Endothelial cell of umbilical vein (primary cell): Measurements from ENCODE around the gene KCTD16. TPM values are rescaled to one million over a fixed set of nuclear protein-coding genes. Genes with fewer than 3 reads are reported as not detected.

ENCODE experiments used
- BruUV-seq: library from RNA; stranded (reverse); fragments of 400-500 nt; replicated peaks from 2 replicates; lab custom pipeline; 2021; lab: Mats Ljungman, UMichigan
- CTCF ChIA-PET: fragments of 300-600, 350-600 bp; sonication (Branson Sonifier 250); formaldehyde crosslinking; loops from one replicate; lab custom pipeline; 2021; ENCODE audit warnings: antibody characterized with exemption, inconsistent platforms; lab: Charles Lee
- POLR2A ChIA-PET: fragments of 300-600, 350-600 bp; sonication (Branson Sonifier 250); formaldehyde crosslinking; loops from one replicate; lab custom pipeline; 2021; ENCODE audit warnings: antibody characterized with exemption, inconsistent platforms; lab: Charles Lee
- DNase-seq: peaks from one replicate; pipeline ENCODE4 v3.0.0-alpha.2; 2011; ENCODE audit warnings: low read depth, low spot score
- FAIRE-seq: peaks from 2 replicates; lab custom pipeline; 2011; peaks lifted over from hg19 to GRCh38; lab: Jason Lieb, UNC
- H2AFZ ChIP-seq: 2 replicates; pipeline ENCODE4 v1.6.0; 2012; ENCODE audit warnings: low read depth, low read length, control low read depth, inconsistent platforms
- H3K27ac ChIP-seq: 2 replicates; pipeline ENCODE4 v1.5.1; 2011; ENCODE audit warnings: low read depth, mild to moderate bottlenecking, control low read depth, low read length, moderate library complexity; ENCODE audit not compliant: insufficient read depth
- H3K27me3 ChIP-seq, 2 experiments: 2 replicates each; pipeline versions ENCODE4 v1.6.0 to v1.6.1; 2011; ENCODE audit warnings: low read length in 2 of 2, mixed read lengths in 1 of 2; ENCODE audit not compliant: control insufficient read depth in 2 of 2, insufficient read depth in 2 of 2
- H3K36me3 ChIP-seq, 2 experiments: 2 replicates in 1 of 2; 3 replicates in 1 of 2; pipeline ENCODE4 v1.5.1; 2011; ENCODE audit warnings: low read length in 2 of 2, mild to moderate bottlenecking in 1 of 2, moderate library complexity in 1 of 2; ENCODE audit not compliant: control insufficient read depth in 2 of 2, insufficient read depth in 2 of 2; ENCODE audit errors: extremely low read depth in 1 of 2
- H3K4me1 ChIP-seq: 3 replicates; pipeline ENCODE4 v1.5.1; 2011; ENCODE audit warnings: mild to moderate bottlenecking, low read length; ENCODE audit not compliant: control insufficient read depth, insufficient read depth; ENCODE audit errors: extremely low read depth
- H3K4me2 ChIP-seq: 2 replicates; pipeline ENCODE4 v1.6.1; 2011; ENCODE audit warnings: low read length, control low read depth, mixed read lengths; ENCODE audit not compliant: insufficient read depth
- H3K4me3 ChIP-seq, 3 experiments: fragments of 200-600 bp in 1 of 3; sonication (generic), shearing (Covaris generic) in 1 of 3; replicated peaks in 1 of 3; 2 replicates each; pipeline ENCODE4 v1.5.1; 2011 to 2016; ENCODE audit warnings: control low read depth in 3 of 3, low read length in 3 of 3, mild to moderate bottlenecking in 2 of 3, inconsistent platforms in 1 of 3, low read depth in 1 of 3, moderate library complexity in 1 of 3; ENCODE audit not compliant: insufficient read depth in 1 of 3
- H3K79me2 ChIP-seq: 2 replicates; pipeline ENCODE4 v1.6.0; 2012; ENCODE audit warnings: low read length, inconsistent platforms; ENCODE audit not compliant: control insufficient read depth, insufficient read depth
- H3K9ac ChIP-seq: replicated peaks from 2 replicates; pipeline ENCODE3; 2011; ENCODE audit warnings: low read length, control low read depth; ENCODE audit not compliant: insufficient read depth; ENCODE audit errors: extremely low read depth
- H3K9me1 ChIP-seq: replicated peaks from 3 replicates; pipeline ENCODE4 v1.6.0; 2011; ENCODE audit warnings: mild to moderate bottlenecking, low read length; ENCODE audit not compliant: control insufficient read depth, insufficient read depth; ENCODE audit errors: extremely low read depth
- H3K9me3 ChIP-seq: replicated peaks from 2 replicates; pipeline ENCODE4 v1.5.1; 2012; ENCODE audit warnings: low read length, inconsistent platforms; ENCODE audit not compliant: control insufficient read depth, insufficient read depth
- H4K20me1 ChIP-seq: replicated peaks from 2 replicates; pipeline ENCODE3; 2011; ENCODE audit warnings: mild to moderate bottlenecking, low read length; ENCODE audit not compliant: control insufficient read depth, insufficient read depth; ENCODE audit errors: extremely low read depth
- EZH2 ChIP-seq: IDR thresholded peaks from 2 replicates; pipeline ENCODE4 v1.6.1; 2012; ENCODE audit warnings: borderline replicate concordance, low read depth, mild to moderate bottlenecking, moderate library complexity, low read length, inconsistent platforms; ENCODE audit not compliant: severe bottlenecking
- FOS ChIP-seq: IDR thresholded peaks from 2 replicates; pipeline ENCODE4 v1.6.1; 2011; ENCODE audit warnings: mild to moderate bottlenecking, low read length, moderate library complexity, borderline replicate concordance; ENCODE audit not compliant: insufficient read depth
- GATA2 ChIP-seq: IDR thresholded peaks from 2 replicates; pipeline ENCODE4 v1.7.0; 2011; ENCODE audit warnings: low read depth, mild to moderate bottlenecking, moderate library complexity, mixed read lengths, low read length; ENCODE audit not compliant: insufficient read length, insufficient read depth
- JUN ChIP-seq: IDR thresholded peaks from 2 replicates; pipeline ENCODE4 v1.6.1; 2011; ENCODE audit warnings: borderline replicate concordance, low read depth; ENCODE audit not compliant: insufficient read length, insufficient read depth
- MYC ChIP-seq: IDR thresholded peaks from one replicate; pipeline ENCODE4 v1.6.1; 2011; ENCODE audit warnings: mild to moderate bottlenecking, low read depth, low read length
- POLR2A ChIP-seq: IDR thresholded peaks from 2 replicates; pipeline ENCODE4 v1.6.1; 2012; ENCODE audit warnings: low read depth, mild to moderate bottlenecking, control low read depth, low read length
- POLR2AphosphoS5 ChIP-seq: IDR thresholded peaks from 2 replicates; pipeline ENCODE4 v1.6.1; 2012; ENCODE audit warnings: low read depth, mild to moderate bottlenecking, control low read depth, low read length, moderate library complexity; ENCODE audit not compliant: insufficient read depth
- dilution Hi-C: fragments of 300-500 bp; cut with MboI; formaldehyde crosslinking; loops from one replicate; pipeline ENCODE4 v1.15.0; 2019; ENCODE audit warnings: low sequenced_read_pairs; ENCODE audit not compliant: extremely low pct_ligation_motif_present
- intact Hi-C: fragments of 100-400 bp; cut with micrococcal nuclease; formaldehyde crosslinking; loops from one replicate; pipeline ENCODE4 v1.10.0; 2022
- polyA plus RNA-seq, 4 experiments: library from polyadenylated mRNA; depleted of rRNA in 3 of 4; stranded (reverse) in 3 of 4; unstranded in 1 of 4; fragments of >200 nt; gene quantifications; 2 replicates each; pipeline versions ENCODE4 v1.2.1 to v1.2.3, GENCODE V29; 2011 to 2012; ENCODE audit warnings: missing spikeins in 1 of 4
- total RNA-seq: library from RNA; stranded (reverse); gene quantifications from 2 replicates; pipeline ENCODE4 v1.2.3, GENCODE V29; 2021
- TF ChIP-seq, protein P1 (sequence below), 2 donors: IDR thresholded peaks; 1 replicate in 1 of 2; 2 replicates in 1 of 2; pipeline ENCODE4 v1.5.1; 2011; ENCODE audit warnings: low read length in 2 of 2, mild to moderate bottlenecking in 2 of 2, moderate library complexity in 2 of 2, control low read depth in 1 of 2, inconsistent platforms in 1 of 2, low read depth in 1 of 2; ENCODE audit not compliant: insufficient read depth in 1 of 2; ENCODE audit errors: extremely low read depth in 1 of 2
- TF ChIP-seq, protein P2 (sequence below): IDR thresholded peaks from 2 replicates; pipeline ENCODE4 v1.6.1; 2011; ENCODE audit not compliant: insufficient read depth, insufficient read length

Gene KCTD16
- total and polyA plus RNA-seq, 2 donors (not counting 3 experiments of a cell fraction or from before 2014, with no cell fraction given), result 0.21 to 0.49 TPM

DNA sequence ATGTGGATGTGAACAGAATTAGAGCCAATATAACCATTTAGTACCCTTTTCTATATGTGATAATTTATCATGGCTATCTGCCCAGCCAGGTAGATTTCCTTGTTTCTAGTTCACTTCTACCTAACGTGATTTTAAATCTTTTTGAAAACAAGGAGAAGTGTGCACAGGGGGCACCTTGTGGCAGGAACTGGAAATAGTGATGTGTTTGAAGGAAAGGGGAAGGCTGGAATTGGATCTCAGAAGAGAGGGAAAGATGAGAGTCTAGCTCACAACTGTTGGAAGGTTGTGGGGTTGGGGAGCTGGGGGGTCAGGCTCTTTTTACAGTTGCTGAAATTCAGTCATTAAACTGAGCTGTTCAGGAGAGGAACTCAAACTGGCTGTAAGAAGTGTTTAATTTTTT is 219.5 kb downstream of the KCTD16 start:
- H3K4me2 ChIP-seq, result no peak overlapping the region
- no peak for TF ChIP-seq MYC
- TF ChIP-seq, protein P1, sequence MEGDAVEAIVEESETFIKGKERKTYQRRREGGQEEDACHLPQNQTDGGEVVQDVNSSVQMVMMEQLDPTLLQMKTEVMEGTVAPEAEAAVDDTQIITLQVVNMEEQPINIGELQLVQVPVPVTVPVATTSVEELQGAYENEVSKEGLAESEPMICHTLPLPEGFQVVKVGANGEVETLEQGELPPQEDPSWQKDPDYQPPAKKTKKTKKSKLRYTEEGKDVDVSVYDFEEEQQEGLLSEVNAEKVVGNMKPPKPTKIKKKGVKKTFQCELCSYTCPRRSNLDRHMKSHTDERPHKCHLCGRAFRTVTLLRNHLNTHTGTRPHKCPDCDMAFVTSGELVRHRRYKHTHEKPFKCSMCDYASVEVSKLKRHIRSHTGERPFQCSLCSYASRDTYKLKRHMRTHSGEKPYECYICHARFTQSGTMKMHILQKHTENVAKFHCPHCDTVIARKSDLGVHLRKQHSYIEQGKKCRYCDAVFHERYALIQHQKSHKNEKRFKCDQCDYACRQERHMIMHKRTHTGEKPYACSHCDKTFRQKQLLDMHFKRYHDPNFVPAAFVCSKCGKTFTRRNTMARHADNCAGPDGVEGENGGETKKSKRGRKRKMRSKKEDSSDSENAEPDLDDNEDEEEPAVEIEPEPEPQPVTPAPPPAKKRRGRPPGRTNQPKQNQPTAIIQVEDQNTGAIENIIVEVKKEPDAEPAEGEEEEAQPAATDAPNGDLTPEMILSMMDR (IDR thresholded peaks at IDR 0.05; ENCODE audit: extremely low read depth in 1 of 2, insufficient read depth in 1 of 2, low read depth in 1 of 2, low read length in 2 of 2), result peak in 1 of 2 donors; percentile 7
- no TSS peak for BruUV-seq
- H3K9ac ChIP-seq, result no peak overlapping the region
- FAIRE-seq, result no peak
- CTCF ChIA-PET, result interaction anchor here (1.2 to 3.2 kb wide), 2 partner anchors 10 to 186 kb away, joined by 3 to 14 read pairs; no protein-coding TSS in a partner anchor
- no peaks in the 10 kb centered on the region for H3K79me2 ChIP-seq
- no peak overlapping the region for H3K4me3 ChIP-seq
- no peaks in the 10 kb centered on the region for H4K20me1 ChIP-seq
- H3K36me3 ChIP-seq, result no peaks in the 10 kb centered on the region
- POLR2A ChIA-PET, result no interaction called here
- H2AFZ ChIP-seq, result no peak overlapping the region
- no peaks in the 10 kb centered on the region for H3K27me3 ChIP-seq
- intact Hi-C loops (loop anchor here (2.0 kb wide), 1 partner anchor 185 kb away; no protein-coding TSS in a partner anchor), dilution Hi-C loops (no loop called here)
- DNase-seq, result peak; percentile 3
- no peaks in the 10 kb centered on the region for H3K9me3 ChIP-seq
- no peaks in the 10 kb centered on the region for H3K4me1 ChIP-seq
- no peak overlapping the region for H3K27ac ChIP-seq
- no peaks in the 10 kb centered on the region for H3K9me1 ChIP-seq

DNA sequence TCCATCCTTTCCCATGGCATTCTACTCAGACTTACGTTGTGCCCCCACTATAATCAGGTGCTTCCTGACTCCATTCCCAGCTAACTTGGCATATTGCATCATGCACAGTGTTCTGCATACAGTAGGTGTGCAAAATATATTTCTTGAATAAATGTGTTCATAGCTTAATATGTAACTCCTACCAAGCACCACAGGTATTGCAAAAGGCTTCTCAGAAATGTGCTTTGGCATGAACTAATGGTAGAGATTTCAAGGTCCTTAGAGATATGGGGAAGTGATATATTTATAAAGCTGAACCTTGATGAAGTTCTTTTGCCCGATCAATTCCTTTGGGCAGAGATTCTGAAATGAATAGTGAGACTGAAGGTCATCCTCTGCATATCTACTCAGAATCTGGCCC is 220.4 kb downstream of the KCTD16 start:
- ChIA-PET POLR2A (no interaction called here), CTCF (interaction anchor here (1.2 to 3.2 kb wide), 2 partner anchors 10 to 187 kb away, joined by 3 to 14 read pairs; no protein-coding TSS in a partner anchor)
- no peaks in the 10 kb centered on the region for H3K9me1 ChIP-seq
- TF ChIP-seq FOS, result no peak
- TF ChIP-seq JUN, result no peak
- no peak for TF ChIP-seq MYC
- TF ChIP-seq GATA2, result no peak
- no peak for TF ChIP-seq POLR2AphosphoS5
- TF ChIP-seq, protein P1 (IDR thresholded peaks at IDR 0.05; ENCODE audit: extremely low read depth in 1 of 2, insufficient read depth in 1 of 2, low read depth in 1 of 2, low read length in 2 of 2), result no peak
- TF ChIP-seq, protein P2, sequence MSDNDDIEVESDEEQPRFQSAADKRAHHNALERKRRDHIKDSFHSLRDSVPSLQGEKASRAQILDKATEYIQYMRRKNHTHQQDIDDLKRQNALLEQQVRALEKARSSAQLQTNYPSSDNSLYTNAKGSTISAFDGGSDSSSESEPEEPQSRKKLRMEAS, result no peak
- no peak for TF ChIP-seq POLR2A
- no peak for TF ChIP-seq EZH2
- H3K27me3 ChIP-seq, result no peaks in the 10 kb centered on the region
- no peak overlapping the region for H3K4me3 ChIP-seq
- no peak overlapping the region for H3K9ac ChIP-seq
- dilution Hi-C loops, result no loop called here
- no peaks in the 10 kb centered on the region for H3K9me3 ChIP-seq
- H2AFZ ChIP-seq, result no peak overlapping the region
- no peak overlapping the region for H3K27ac ChIP-seq
- no peaks in the 10 kb centered on the region for H4K20me1 ChIP-seq
- H3K4me2 ChIP-seq, result no peak overlapping the region
- no peaks in the 10 kb centered on the region for H3K36me3 ChIP-seq
- BruUV-seq, result no TSS peak
- intact Hi-C loops, result loop anchor here (2.0 kb wide), 1 partner anchor 186 kb away; no protein-coding TSS in a partner anchor
- H3K4me1 ChIP-seq, result no peaks in the 10 kb centered on the region
- FAIRE-seq (no peak), DNase-seq (no peak)
- H3K79me2 ChIP-seq, result no peaks in the 10 kb centered on the region
